ENCODE data around the gene ZNF532. TPM values are rescaled to one million over a fixed set of nuclear protein-coding genes. Genes with fewer than 3 reads are reported as not detected.

The ZNF532 gene
- total and polyA plus RNA-seq, 2 donors (not counting 3 experiments of a cell fraction or from before 2014, with no cell fraction given), result 42.3 to 70.1 TPM

DNA sequence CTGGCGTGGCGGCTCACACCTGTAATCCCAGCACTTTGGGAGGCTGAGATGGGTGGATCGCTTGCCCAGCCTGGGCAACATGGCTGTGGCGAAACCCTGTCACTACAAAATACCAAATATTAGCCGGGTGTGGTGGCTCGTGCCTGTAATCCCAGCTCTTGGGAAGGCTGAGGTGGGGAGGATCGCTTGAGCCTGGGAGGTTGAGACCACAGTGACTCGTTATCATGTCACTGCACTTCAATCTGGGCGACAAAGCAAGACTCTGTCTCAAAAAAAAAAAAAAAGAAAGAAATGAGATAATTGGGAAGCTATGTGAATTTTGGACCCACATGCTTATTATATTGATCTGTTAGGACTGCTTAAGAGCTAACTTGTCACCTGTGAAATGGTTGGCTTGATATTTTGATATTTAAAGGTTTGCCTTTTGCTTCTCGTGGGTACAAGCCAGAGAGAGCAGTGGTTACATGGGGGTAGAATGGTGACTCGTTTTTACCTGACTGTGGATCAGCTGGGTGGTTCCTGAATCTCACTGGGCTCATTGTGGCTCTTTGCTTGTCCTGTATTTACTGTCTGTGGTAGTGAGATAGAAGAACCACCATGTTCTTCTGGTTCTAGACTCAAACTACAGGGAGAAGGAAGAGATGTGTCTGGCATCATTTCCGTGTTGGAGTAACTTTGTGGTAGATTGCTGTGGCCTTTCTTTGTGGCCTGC, 28.9 kb downstream of the ZNF532 start:
- ChIA-PET CTCF (no interaction called here), POLR2A (interaction anchor here (0.7 kb wide), 1 partner anchor 639 kb away, joined by 5 read pairs; no protein-coding TSS in a partner anchor)
- Histone ChIP-seq H3K9ac (replicated peaks; ENCODE audit: extremely low read depth, insufficient read depth, low read length) (no peak overlapping the region), H3K9me1 (replicated peaks; ENCODE audit: control insufficient read depth, extremely low read depth, insufficient read depth, low read length) (no peaks in the 10 kb centered on the region), H3K27me3 (ENCODE audit: control insufficient read depth in 2 of 2, insufficient read depth in 2 of 2, low read length in 2 of 2) (no peaks in the 10 kb centered on the region), H3K27ac (ENCODE audit: insufficient read depth, low read depth, low read length) (no peak overlapping the region), H3K4me3 (replicated peaks in 1 of 3; ENCODE audit: insufficient read depth in 1 of 3, low read depth in 1 of 3, low read length in 3 of 3) (no peak overlapping the region), H3K4me2 (ENCODE audit: insufficient read depth, low read length) (no peak overlapping the region), H3K79me2 (ENCODE audit: control insufficient read depth, insufficient read depth, low read length) (no peaks in the 10 kb centered on the region), H4K20me1 (replicated peaks; ENCODE audit: control insufficient read depth, extremely low read depth, insufficient read depth, low read length) (no peaks in the 10 kb centered on the region), H3K4me1 (ENCODE audit: control insufficient read depth, extremely low read depth, insufficient read depth, low read length) (no peaks in the 10 kb centered on the region), H3K36me3 (ENCODE audit: control insufficient read depth in 2 of 2, extremely low read depth in 1 of 2, insufficient read depth in 2 of 2, low read length in 2 of 2) (peaks cover 0 to under 1% of the 10 kb centered on the region in 2 experiments), H2AFZ (ENCODE audit: low read depth, low read length) (no peak overlapping the region), H3K9me3 (replicated peaks; ENCODE audit: control insufficient read depth, insufficient read depth, low read length) (no peaks in the 10 kb centered on the region)
- no peak for DNase-seq (ENCODE audit: low read depth, low spot score)
- TF ChIP-seq EZH2 (IDR thresholded peaks at IDR 0.05; ENCODE audit: borderline replicate concordance, low read depth, low read length, severe bottlenecking), result no peak
- TF ChIP-seq, protein P1, sequence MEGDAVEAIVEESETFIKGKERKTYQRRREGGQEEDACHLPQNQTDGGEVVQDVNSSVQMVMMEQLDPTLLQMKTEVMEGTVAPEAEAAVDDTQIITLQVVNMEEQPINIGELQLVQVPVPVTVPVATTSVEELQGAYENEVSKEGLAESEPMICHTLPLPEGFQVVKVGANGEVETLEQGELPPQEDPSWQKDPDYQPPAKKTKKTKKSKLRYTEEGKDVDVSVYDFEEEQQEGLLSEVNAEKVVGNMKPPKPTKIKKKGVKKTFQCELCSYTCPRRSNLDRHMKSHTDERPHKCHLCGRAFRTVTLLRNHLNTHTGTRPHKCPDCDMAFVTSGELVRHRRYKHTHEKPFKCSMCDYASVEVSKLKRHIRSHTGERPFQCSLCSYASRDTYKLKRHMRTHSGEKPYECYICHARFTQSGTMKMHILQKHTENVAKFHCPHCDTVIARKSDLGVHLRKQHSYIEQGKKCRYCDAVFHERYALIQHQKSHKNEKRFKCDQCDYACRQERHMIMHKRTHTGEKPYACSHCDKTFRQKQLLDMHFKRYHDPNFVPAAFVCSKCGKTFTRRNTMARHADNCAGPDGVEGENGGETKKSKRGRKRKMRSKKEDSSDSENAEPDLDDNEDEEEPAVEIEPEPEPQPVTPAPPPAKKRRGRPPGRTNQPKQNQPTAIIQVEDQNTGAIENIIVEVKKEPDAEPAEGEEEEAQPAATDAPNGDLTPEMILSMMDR (IDR thresholded peaks at IDR 0.05; ENCODE audit: extremely low read depth in 1 of 2, insufficient read depth in 1 of 2, low read depth in 1 of 2, low read length in 2 of 2), result no peak
- TF ChIP-seq, protein P2, sequence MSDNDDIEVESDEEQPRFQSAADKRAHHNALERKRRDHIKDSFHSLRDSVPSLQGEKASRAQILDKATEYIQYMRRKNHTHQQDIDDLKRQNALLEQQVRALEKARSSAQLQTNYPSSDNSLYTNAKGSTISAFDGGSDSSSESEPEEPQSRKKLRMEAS (IDR thresholded peaks at IDR 0.05; ENCODE audit: insufficient read depth, insufficient read length), result no peak
- TF ChIP-seq MYC (IDR thresholded peaks at IDR 0.05; ENCODE audit: low read depth, low read length), result no peak
- no peak for TF ChIP-seq GATA2 (IDR thresholded peaks at IDR 0.05; ENCODE audit: insufficient read depth, insufficient read length, low read depth, low read length)
- no peak for TF ChIP-seq POLR2A (IDR thresholded peaks at IDR 0.05; ENCODE audit: low read depth, low read length)
- no peak for TF ChIP-seq POLR2AphosphoS5 (IDR thresholded peaks at IDR 0.05; ENCODE audit: insufficient read depth, low read depth, low read length)
- no peak for TF ChIP-seq FOS (IDR thresholded peaks at IDR 0.05; ENCODE audit: borderline replicate concordance, insufficient read depth, low read length)
- TF ChIP-seq JUN (IDR thresholded peaks at IDR 0.05; ENCODE audit: borderline replicate concordance, insufficient read depth, insufficient read length, low read depth), result no peak
- no peak for FAIRE-seq
- BruUV-seq (replicated peaks), result no TSS peak
- intact Hi-C loops (cut with micrococcal nuclease) (no loop called here), dilution Hi-C loops (cut with MboI; ENCODE audit: extremely low pct_ligation_motif_present, low sequenced_read_pairs) (no loop called here)
